WERI-Rb-1 (cell line): Measurements from ENCODE around the gene MMRN1.

ENCODE experiments used
- DNase-seq: peaks from one replicate; pipeline ENCODE4 v3.0.0-alpha.2; 2020
- H3K27ac ChIP-seq: fragments of 250-450 bp; sonication (Bioruptor Pico); 2 replicates; pipeline ENCODE4 v1.5.1; 2020; ENCODE audit warnings: mild to moderate bottlenecking, moderate library complexity
- H3K27me3 ChIP-seq: fragments of 250-450 bp; sonication (Bioruptor Pico); 2 replicates; pipeline ENCODE4 v1.5.1; 2021; ENCODE audit warnings: mild to moderate bottlenecking, low read depth, moderate library complexity; ENCODE audit not compliant: insufficient read depth, severe bottlenecking
- H3K36me3 ChIP-seq: fragments of 250-450 bp; sonication (Bioruptor Pico); 2 replicates; pipeline ENCODE4 v1.5.1; 2020; ENCODE audit warnings: mild to moderate bottlenecking, moderate library complexity
- H3K4me3 ChIP-seq: 2 replicates; pipeline ENCODE4 v1.5.1; 2011; ENCODE audit warnings: low read depth, mild to moderate bottlenecking, control low read depth, low read length
- H3K9me3 ChIP-seq: fragments of 250-450 bp; sonication (Bioruptor Pico); 2 replicates; pipeline ENCODE4 v1.5.1; 2021; ENCODE audit warnings: mild to moderate bottlenecking, moderate library complexity; ENCODE audit not compliant: severe bottlenecking
- TF ChIP-seq, protein P1 (sequence below): IDR thresholded peaks from 2 replicates; pipeline ENCODE4 v1.5.1; 2011; ENCODE audit warnings: low read depth, mild to moderate bottlenecking, control low read depth, inconsistent platforms, low read length

The MMRN1 gene

GRCh38 chr4:89868276-89868675 lies 26.4 kb upstream of the MMRN1 start:
- no peaks in the 10 kb centered on the region for H3K36me3 ChIP-seq
- no peaks in the 10 kb centered on the region for H3K27me3 ChIP-seq
- TF ChIP-seq, protein P1, sequence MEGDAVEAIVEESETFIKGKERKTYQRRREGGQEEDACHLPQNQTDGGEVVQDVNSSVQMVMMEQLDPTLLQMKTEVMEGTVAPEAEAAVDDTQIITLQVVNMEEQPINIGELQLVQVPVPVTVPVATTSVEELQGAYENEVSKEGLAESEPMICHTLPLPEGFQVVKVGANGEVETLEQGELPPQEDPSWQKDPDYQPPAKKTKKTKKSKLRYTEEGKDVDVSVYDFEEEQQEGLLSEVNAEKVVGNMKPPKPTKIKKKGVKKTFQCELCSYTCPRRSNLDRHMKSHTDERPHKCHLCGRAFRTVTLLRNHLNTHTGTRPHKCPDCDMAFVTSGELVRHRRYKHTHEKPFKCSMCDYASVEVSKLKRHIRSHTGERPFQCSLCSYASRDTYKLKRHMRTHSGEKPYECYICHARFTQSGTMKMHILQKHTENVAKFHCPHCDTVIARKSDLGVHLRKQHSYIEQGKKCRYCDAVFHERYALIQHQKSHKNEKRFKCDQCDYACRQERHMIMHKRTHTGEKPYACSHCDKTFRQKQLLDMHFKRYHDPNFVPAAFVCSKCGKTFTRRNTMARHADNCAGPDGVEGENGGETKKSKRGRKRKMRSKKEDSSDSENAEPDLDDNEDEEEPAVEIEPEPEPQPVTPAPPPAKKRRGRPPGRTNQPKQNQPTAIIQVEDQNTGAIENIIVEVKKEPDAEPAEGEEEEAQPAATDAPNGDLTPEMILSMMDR, result no peak
- H3K4me3 ChIP-seq, result no peak overlapping the region
- DNase-seq, result no peak
- H3K27ac ChIP-seq, result no peak overlapping the region
- H3K9me3 ChIP-seq, result peaks cover 3% of the 10 kb centered on the region

- Histone ChIP-seq H3K27ac (no peak overlapping the region), H3K36me3 (no peaks in the 10 kb centered on the region), H3K27me3 (no peaks in the 10 kb centered on the region), H3K4me3 (no peak overlapping the region), H3K9me3 (peaks cover 3% of the 10 kb centered on the region)
- TF ChIP-seq, protein P1, result 0 out of 2 replicates have a peak, but pooled peaks have one; percentile 13
- no peak for DNase-seq
Observed at GRCh38 chr4:89868999-89869589, 25.6 kb upstream of the MMRN1 start.

DNA sequence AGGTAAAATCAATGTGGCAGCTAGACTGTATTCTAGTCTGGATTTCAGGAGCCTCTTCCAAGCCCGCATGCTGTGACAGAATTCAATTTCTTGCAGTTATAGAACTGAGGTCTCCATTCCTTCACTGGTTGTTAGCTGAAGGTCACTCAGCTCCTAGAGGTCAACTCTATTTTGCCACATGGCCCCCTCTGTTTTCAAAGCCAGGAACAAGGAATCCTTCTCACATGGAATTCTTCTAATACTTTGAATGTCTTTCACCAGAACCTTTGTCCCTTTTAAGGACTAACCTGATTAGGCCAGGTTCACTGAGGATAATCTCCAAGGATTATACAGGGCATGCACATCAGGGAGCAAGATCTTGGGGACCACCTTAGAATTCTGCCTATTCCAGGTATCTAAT lies 23.4 kb upstream of the MMRN1 start:
- Histone ChIP-seq H3K4me3 (no peak overlapping the region), H3K36me3 (no peaks in the 10 kb centered on the region), H3K9me3 (no peaks in the 10 kb centered on the region), H3K27ac (no peak overlapping the region), H3K27me3 (no peaks in the 10 kb centered on the region)
- TF ChIP-seq, protein P1, result no peak
- no peak for DNase-seq

GRCh38 chr4:89876548-89876947 lies 18.1 kb upstream of the MMRN1 start:
- no peak overlapping the region for H3K27ac ChIP-seq
- no peaks in the 10 kb centered on the region for H3K36me3 ChIP-seq
- no peak overlapping the region for H3K4me3 ChIP-seq
- no peak for DNase-seq
- no peaks in the 10 kb centered on the region for H3K9me3 ChIP-seq
- TF ChIP-seq, protein P1, result no peak
- H3K27me3 ChIP-seq, result no peaks in the 10 kb centered on the region

- no peaks in the 10 kb centered on the region for H3K27me3 ChIP-seq
- no peaks in the 10 kb centered on the region for H3K36me3 ChIP-seq
- H3K27ac ChIP-seq, result no peak overlapping the region
- no peak overlapping the region for H3K4me3 ChIP-seq
- H3K9me3 ChIP-seq, result no peaks in the 10 kb centered on the region
- no peak for DNase-seq
- TF ChIP-seq, protein P1, result no peak
Observed at GRCh38 chr4:89878611-89879010, 16.0 kb upstream of the MMRN1 start.

GRCh38 chr4:89879215-89879614 lies 15.4 kb upstream of the MMRN1 start:
- Histone ChIP-seq H3K27ac (no peak overlapping the region), H3K9me3 (no peaks in the 10 kb centered on the region), H3K27me3 (no peaks in the 10 kb centered on the region), H3K36me3 (no peaks in the 10 kb centered on the region), H3K4me3 (no peak overlapping the region)
- TF ChIP-seq, protein P1, result no peak
- DNase-seq, result no peak
